AG04450 (cell line): ENCODE data around the gene EHF. TPM values are rescaled to one million over a fixed set of nuclear protein-coding genes. Genes with fewer than 3 reads are reported as not detected.

Experiments used
- CTCF ChIA-PET: fragments of 300-600, 350-600 bp; formaldehyde crosslinking; extraction: SDS; loops from one replicate; lab custom pipeline; 2022; ENCODE audit warnings: antibody characterized with exemption, inconsistent platforms; lab: Charles Lee
- POLR2A ChIA-PET: fragments of 350-600 bp; formaldehyde crosslinking; extraction: SDS; loops from one replicate; lab custom pipeline; 2021; ENCODE audit warnings: antibody characterized with exemption, inconsistent platforms; lab: Yijun Ruan, JAX
- DNase-seq: peaks from one replicate; pipeline ENCODE4 v3.0.0-alpha.2; 2011; ENCODE audit warnings: low read depth, low spot score
- H3K27ac ChIP-seq: one replicate; pipeline ENCODE4 v1.5.1; 2012; ENCODE audit warnings: low read depth, low read length, control low read depth
- H3K27me3 ChIP-seq: one replicate; pipeline ENCODE4 v1.6.0; 2012; ENCODE audit warnings: low read length; ENCODE audit not compliant: control insufficient read depth, insufficient read depth
- H3K4me3 ChIP-seq: 2 replicates; pipeline ENCODE4 v1.5.1; 2011; ENCODE audit warnings: mild to moderate bottlenecking, low read depth, low read length, control low read depth
- H3K9me3 ChIP-seq: 2 replicates; pipeline ENCODE4 v1.5.1; 2012; ENCODE audit warnings: low read length; ENCODE audit not compliant: control insufficient read depth, insufficient read depth
- polyA minus RNA-seq: library from RNA; depleted of rRNA, polyadenylated mRNA; stranded (reverse); fragments of >200 nt; gene quantifications from 2 replicates; pipeline ENCODE4 v1.2.3, GENCODE V29; 2011; rRNA and poly(A)+ RNA removed
- polyA plus RNA-seq: library from polyadenylated mRNA; depleted of rRNA; stranded (reverse); fragments of >200 nt; gene quantifications from 2 replicates; pipeline ENCODE4 v1.2.3, GENCODE V29; 2011; rRNA removed
- TF ChIP-seq, protein P1 (sequence below): IDR thresholded peaks from 2 replicates; pipeline ENCODE4 v1.5.1; 2011; ENCODE audit warnings: low read depth, low read length, control low read depth, inconsistent platforms

EHF gene
- 0.05 and 0.07 TPM in 2 replicates for polyA plus RNA-seq
- 0.74 TPM in 1 of 2 replicates, not detected in the other for polyA minus RNA-seq

DNA sequence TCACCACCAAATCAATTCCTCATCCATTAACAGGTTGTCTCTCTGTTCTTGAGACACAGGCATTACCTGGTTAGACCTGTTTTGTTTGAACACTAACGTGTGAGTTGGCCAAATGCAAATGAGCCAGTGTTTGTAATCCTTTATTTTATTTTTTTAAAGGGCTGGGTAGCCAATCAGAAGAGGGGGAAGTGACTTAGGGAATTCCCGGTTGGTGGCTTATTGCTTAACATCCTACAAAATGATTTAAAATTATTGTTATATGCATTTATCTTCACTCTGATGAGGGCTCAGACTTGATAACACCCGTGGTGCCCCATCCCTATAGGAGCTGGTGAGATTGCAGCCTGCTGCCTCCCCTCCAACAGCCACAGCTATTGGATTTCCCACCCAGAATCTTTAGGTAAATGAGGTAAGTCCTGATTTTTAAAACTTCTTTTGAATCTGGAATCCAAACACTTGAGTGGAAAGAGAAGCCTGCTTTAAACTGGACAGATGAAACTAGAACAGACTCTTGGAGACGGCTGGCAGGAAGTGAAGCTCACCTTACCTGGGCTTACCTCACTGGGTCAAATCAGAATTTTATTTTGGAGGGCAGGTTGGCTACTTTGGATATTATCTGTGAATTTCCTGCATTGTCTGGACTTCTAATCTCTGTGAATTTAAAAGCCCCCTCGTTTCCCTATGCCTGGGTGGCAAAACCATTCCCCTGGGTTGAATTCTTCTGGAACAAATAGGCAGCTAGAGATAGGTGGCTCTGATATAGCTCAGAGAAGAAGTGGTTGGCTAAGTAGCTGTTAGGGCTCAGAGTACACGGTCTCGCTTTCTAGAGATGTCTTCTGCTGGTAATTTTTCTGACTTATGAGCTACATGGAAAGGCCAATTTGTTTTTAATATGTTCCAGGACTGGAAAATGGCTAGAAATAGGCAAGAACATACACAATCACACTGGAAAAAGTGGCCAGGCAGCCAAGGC is at the start of gene EHF:
Gene EHF (plus strand): TSS at position 274 of the 973 bp plus-strand sequence. CDS start 21,538 bp downstream, outside the sequence.
- DNase-seq, result no peak
- Histone ChIP-seq H3K9me3 (no peaks in the 10 kb centered on the region; the same call in 1 of the 2 replicates), H3K27me3 (no peaks in the 10 kb centered on the region), H3K4me3 (no peak within 1 kb of the TSS), H3K27ac (no peak within 1 kb of the TSS)
- ChIA-PET CTCF (interaction anchor here (0.6 kb wide), 1 partner anchor 293 kb away, joined by 4 read pairs; no protein-coding TSS in a partner anchor), POLR2A (no interaction called here)
- TF ChIP-seq, protein P1, sequence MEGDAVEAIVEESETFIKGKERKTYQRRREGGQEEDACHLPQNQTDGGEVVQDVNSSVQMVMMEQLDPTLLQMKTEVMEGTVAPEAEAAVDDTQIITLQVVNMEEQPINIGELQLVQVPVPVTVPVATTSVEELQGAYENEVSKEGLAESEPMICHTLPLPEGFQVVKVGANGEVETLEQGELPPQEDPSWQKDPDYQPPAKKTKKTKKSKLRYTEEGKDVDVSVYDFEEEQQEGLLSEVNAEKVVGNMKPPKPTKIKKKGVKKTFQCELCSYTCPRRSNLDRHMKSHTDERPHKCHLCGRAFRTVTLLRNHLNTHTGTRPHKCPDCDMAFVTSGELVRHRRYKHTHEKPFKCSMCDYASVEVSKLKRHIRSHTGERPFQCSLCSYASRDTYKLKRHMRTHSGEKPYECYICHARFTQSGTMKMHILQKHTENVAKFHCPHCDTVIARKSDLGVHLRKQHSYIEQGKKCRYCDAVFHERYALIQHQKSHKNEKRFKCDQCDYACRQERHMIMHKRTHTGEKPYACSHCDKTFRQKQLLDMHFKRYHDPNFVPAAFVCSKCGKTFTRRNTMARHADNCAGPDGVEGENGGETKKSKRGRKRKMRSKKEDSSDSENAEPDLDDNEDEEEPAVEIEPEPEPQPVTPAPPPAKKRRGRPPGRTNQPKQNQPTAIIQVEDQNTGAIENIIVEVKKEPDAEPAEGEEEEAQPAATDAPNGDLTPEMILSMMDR, result no peak

DNA sequence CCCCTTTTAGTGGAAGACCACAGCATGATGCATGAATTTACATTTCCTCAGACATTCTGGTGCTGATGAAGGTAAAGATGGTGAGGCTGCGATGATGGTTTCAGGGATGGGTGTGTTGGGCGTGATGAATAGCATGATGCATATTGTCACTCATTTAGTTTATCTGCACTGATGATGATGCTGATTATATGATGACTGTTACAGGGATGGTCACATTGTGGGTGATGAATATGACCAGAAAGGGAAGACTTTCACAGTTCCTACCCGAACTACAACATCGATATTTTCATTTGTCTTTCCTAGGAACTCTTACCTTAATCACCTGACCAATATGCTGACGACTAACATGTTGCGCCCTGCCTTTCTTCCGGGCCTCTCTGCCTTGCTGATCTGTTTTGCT is 47.4 kb upstream of the EHF start:
- POLR2A ChIA-PET, result no interaction called here
- DNase-seq, result no peak
- CTCF ChIA-PET, result no interaction called here
- TF ChIP-seq, protein P1, result no peak
- Histone ChIP-seq H3K27me3 (peaks cover 36% of the 10 kb centered on the region), H3K4me3 (no peak overlapping the region), H3K9me3 (no peaks in the 10 kb centered on the region), H3K27ac (no peak overlapping the region)

DNA sequence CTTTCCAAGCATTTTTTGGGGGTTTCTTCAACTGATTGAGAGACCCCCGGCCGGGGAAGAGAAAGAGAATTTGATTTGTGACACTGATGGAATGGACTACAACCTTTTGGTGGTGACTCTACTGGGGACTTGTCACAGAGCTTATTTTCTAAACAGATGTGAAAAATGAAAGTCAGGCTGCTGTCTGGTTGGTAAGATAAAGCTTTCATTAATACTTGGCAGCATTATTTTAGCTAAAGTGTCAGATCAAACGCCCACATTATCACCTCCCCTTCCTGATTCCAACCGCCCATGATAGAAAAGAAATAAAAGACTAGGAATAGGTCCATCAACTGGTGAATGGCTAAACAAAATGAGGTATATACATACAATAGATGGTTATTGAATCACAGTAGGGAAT is 45.6 kb upstream of the EHF start:
- Histone ChIP-seq H3K4me3 (no peak overlapping the region), H3K27ac (no peak overlapping the region), H3K27me3 (peaks cover 41% of the 10 kb centered on the region), H3K9me3 (no peaks in the 10 kb centered on the region)
- TF ChIP-seq, protein P1, result no peak
- POLR2A ChIA-PET, result no interaction called here
- no peak for DNase-seq
- CTCF ChIA-PET, result no interaction called here

DNA sequence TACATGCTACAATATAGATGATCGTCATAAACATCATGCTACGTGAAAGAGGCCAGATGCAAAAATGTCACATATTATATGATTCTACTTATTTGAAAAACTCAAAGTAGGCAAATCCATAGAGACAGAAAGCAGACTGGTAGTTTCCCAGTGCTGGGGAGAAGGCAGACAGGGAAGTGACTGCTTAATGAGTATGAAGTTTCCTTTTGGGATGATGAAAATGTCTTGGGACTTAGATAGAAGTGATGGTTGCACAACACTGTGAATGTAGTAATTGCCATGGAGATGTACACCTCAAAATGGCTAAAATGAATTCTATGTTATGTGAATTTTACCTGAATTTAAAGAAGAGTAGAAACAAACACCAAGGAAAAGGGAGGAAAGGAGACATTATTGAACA is 45.2 kb upstream of the EHF start:
- Histone ChIP-seq H3K4me3 (no peak overlapping the region), H3K27me3 (peaks cover 37% of the 10 kb centered on the region), H3K27ac (no peak overlapping the region), H3K9me3 (no peaks in the 10 kb centered on the region)
- TF ChIP-seq, protein P1, result no peak
- CTCF ChIA-PET, result interaction anchor here (0.7 kb wide), 1 partner anchor 68 kb away, joined by 3 read pairs; no protein-coding TSS in a partner anchor
- POLR2A ChIA-PET, result no interaction called here
- DNase-seq, result no peak

DNA sequence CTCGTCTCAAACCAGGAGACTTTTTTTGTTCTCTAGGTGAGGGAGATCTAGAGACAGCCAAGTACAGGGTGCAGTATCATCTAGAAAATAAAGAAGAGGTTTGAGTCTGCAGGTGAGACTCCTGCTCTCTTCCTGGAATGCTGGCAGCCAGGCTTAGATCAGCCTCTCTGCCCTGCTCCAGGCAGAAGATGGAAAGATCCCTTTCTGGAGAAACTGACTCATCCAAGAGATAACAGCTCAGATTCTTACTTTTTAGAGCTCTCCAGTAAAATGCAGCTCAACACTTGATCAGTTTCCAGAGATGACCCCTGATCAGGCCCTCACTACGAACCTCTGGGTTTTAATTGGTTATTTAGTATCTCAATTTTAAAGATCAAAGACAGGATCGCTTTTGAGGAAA is 44.6 kb upstream of the EHF start:
- no peak for DNase-seq
- no peak overlapping the region for H3K27ac ChIP-seq
- no peak overlapping the region for H3K4me3 ChIP-seq
- ChIA-PET POLR2A (no interaction called here), CTCF (interaction anchor here (0.7 kb wide), 1 partner anchor 68 kb away, joined by 3 read pairs; no protein-coding TSS in a partner anchor)
- H3K9me3 ChIP-seq, result no peaks in the 10 kb centered on the region
- TF ChIP-seq, protein P1, result no peak
- peaks cover 37% of the 10 kb centered on the region for H3K27me3 ChIP-seq
